ENCODE data around the gene MBD3. TPM values are rescaled to one million over a fixed set of nuclear protein-coding genes. Genes with fewer than 3 reads are reported as not detected.

MBD3 gene
- total RNA-seq, 1 experiment from 2014 or later = 128 TPM

GRCh38 chr19:1527650-1528309, 64.9 kb downstream of the MBD3 start:
- Histone ChIP-seq H3K4me2 (ENCODE audit: insufficient read depth, insufficient read length, low read length) (no peak overlapping the region), H4K5ac (ENCODE audit: insufficient read length, low read depth, low read length) (no peak overlapping the region), H3K23ac (ENCODE audit: insufficient read length, low read depth, low read length) (no peak overlapping the region), H3K27ac (ENCODE audit: insufficient read length, low read depth, low read length) (no peak overlapping the region), H3K56ac (ENCODE audit: insufficient read length, low read depth, low read length) (no peak overlapping the region), H3T11ph (ENCODE audit: low read length) (no peak overlapping the region), H2AFZ (ENCODE audit: low read length) (no peak overlapping the region), H2BK12ac (ENCODE audit: insufficient read length, low read depth, low read length) (no peak overlapping the region), H3K4me1 (ENCODE audit: insufficient read depth, low read length) (no peaks in the 10 kb centered on the region), H3K14ac (ENCODE audit: insufficient read depth, low read length) (no peak overlapping the region; the same call in 1 of the 2 replicates), H3K9ac (ENCODE audit: extremely low read depth, insufficient read length, low read length) (no peak overlapping the region), H3K79me1 (ENCODE audit: insufficient read depth, low read depth, low read length, poor library complexity, severe bottlenecking) (no peaks in the 10 kb centered on the region), H3K18ac (ENCODE audit: insufficient read length, low read depth, low read length) (no peak overlapping the region), H3K23me2 (ENCODE audit: insufficient read length, low read depth, low read length, poor library complexity, severe bottlenecking) (peaks cover 2% of the 10 kb centered on the region), H3K27me3 (ENCODE audit: insufficient read depth, low read length) (peaks cover 16% of the 10 kb centered on the region; the same call in 1 of the 2 replicates), H2BK20ac (ENCODE audit: low read depth, low read length, poor library complexity, severe bottlenecking) (no peak overlapping the region), H4K91ac (ENCODE audit: insufficient read length, low read depth, low read length) (no peak overlapping the region), H2BK15ac (ENCODE audit: low read depth, low read length) (no peak overlapping the region), H2BK120ac (ENCODE audit: low read depth, low read length, poor library complexity, severe bottlenecking) (no peak overlapping the region), H4K20me1 (ENCODE audit: control insufficient read depth, insufficient read depth, insufficient read length) (peaks cover 3% of the 10 kb centered on the region), H2BK5ac (ENCODE audit: insufficient read length, low read length) (no peak overlapping the region), H2AK5ac (ENCODE audit: insufficient read length, low read length) (no peak overlapping the region), H4K8ac (replicated peaks; ENCODE audit: insufficient read length, low read depth, low read length) (no peak overlapping the region), H3K79me2 (ENCODE audit: insufficient read depth, low read length) (no peaks in the 10 kb centered on the region), H3K4ac (ENCODE audit: low read depth, low read length) (no peak overlapping the region), H3K9me3 (ENCODE audit: control insufficient read depth, low read depth, low read length) (no peaks in the 10 kb centered on the region)
- Mint-ChIP-seq H3K27me3 (ENCODE audit: low read depth) (peaks cover 58% of the 10 kb centered on the region), H3K9me3 (peaks cover 0 to 6% of the 10 kb centered on the region in 2 experiments; a peak in 3 of 5 replicates), H3K27ac (no peak overlapping the region), H3K36me3 (ENCODE audit: insufficient read depth in 1 of 3, low read depth in 3 of 3) (no peaks in the 10 kb centered on the region), H3K4me1 (peaks cover 6 to 7% of the 10 kb centered on the region in 2 experiments; a peak in 3 of 4 replicates), H3K4me3 (no peak overlapping the region)
- no CpG with 5 or more reads among the region's 27 CpGs for WGBS (ENCODE audit: extremely low coverage, insufficient read length, low lambda C conversion rate)
- TF ChIP-seq CTCF (conservative IDR thresholded peaks at IDR 0.05) = no peak
- DNase-seq = no peak

Measured in H9 (cell line).